NOMO-1 treated with DMSO at 0.1 percent for 48 hours (cell line): ENCODE results near the gene DOK6.
A peak's percentile ranks its signal among the peaks of the same experiment; 100 is the strongest.
"Not testable (repeated sequence)": the region's sequence is repeated elsewhere in the genome, so short reads cannot be mapped to it uniquely, and the experiment has no call there.

ENCODE experiments used
- DNase-seq: peaks from one replicate; lab custom pipeline; 2025; ENCODE audit not compliant: unreplicated experiment; lab: John Stamatoyannopoulos, UW

The DOK6 gene

GRCh38 chr18:69789794-69790193 lies 389.1 kb downstream of the DOK6 start:
- DNase-seq, result no peak

- no peak for DNase-seq
Observed at GRCh38 chr18:69790649-69791048, 390.0 kb downstream of the DOK6 start.

GRCh38 chr18:69795791-69796190 lies 395.1 kb downstream of the DOK6 start:
- no peak for DNase-seq

GRCh38 chr18:69804776-69805501 lies 404.3 kb downstream of the DOK6 start:
- no peak for DNase-seq

GRCh38 chr18:69808399-69808798 lies 407.7 kb downstream of the DOK6 start:
- no peak for DNase-seq

- DNase-seq, result no peak
Observed at GRCh38 chr18:69813559-69813958, 412.9 kb downstream of the DOK6 start.

GRCh38 chr18:69814861-69815385 lies 414.2 kb downstream of the DOK6 start:
- no peak for DNase-seq

- DNase-seq, result no peak
Observed at GRCh38 chr18:69817335-69817940, 416.8 kb downstream of the DOK6 start.

- DNase-seq, result no peak
Observed at GRCh38 chr18:69819460-69819859, 418.8 kb downstream of the DOK6 start.

- no peak for DNase-seq
Observed at GRCh38 chr18:69820538-69820937, 419.9 kb downstream of the DOK6 start.

GRCh38 chr18:69830189-69830588 lies 429.5 kb downstream of the DOK6 start:
- DNase-seq, result no peak

- DNase-seq, result not testable (repeated sequence)
Observed at GRCh38 chr18:69834980-69835379, 434.3 kb downstream of the DOK6 start.

- DNase-seq, result no peak
Observed at GRCh38 chr18:69838003-69838402, 437.3 kb downstream of the DOK6 start.

- no peak for DNase-seq
Observed at GRCh38 chr18:69838620-69839411, 438.1 kb downstream of the DOK6 start.

- DNase-seq, result no peak
Observed at GRCh38 chr18:69839497-69839896, 438.8 kb downstream of the DOK6 start.

- DNase-seq, result no peak
Observed at GRCh38 chr18:69840001-69840400, 439.3 kb downstream of the DOK6 start.

- no peak for DNase-seq
Observed at GRCh38 chr18:69840445-69840844, 439.8 kb downstream of the DOK6 start.

- no peak for DNase-seq
Observed at GRCh38 chr18:69841117-69841516, 440.4 kb downstream of the DOK6 start.

- DNase-seq, result no peak
Observed at GRCh38 chr18:69843015-69843414, 442.3 kb downstream of the DOK6 start.

GRCh38 chr18:69844656-69845055 lies 444.0 kb downstream of the DOK6 start:
- no peak for DNase-seq

- peak; percentile 1 for DNase-seq
Observed at GRCh38 chr18:69845593-69846506, 445.2 kb downstream of the DOK6 start.
